Endothelial cell of umbilical vein (primary cell): ENCODE data around the gene HDHD3. TPM values are rescaled to one million over a fixed set of nuclear protein-coding genes. Genes with fewer than 3 reads are reported as not detected.

Experiments used
- BruUV-seq: library from RNA; stranded (reverse); fragments of 400-500 nt; replicated peaks from 2 replicates; lab custom pipeline; 2021; lab: Mats Ljungman, UMichigan
- CTCF ChIA-PET: fragments of 300-600, 350-600 bp; sonication (Branson Sonifier 250); formaldehyde crosslinking; loops from one replicate; lab custom pipeline; 2021; ENCODE audit warnings: antibody characterized with exemption, inconsistent platforms; lab: Charles Lee
- POLR2A ChIA-PET: fragments of 300-600, 350-600 bp; sonication (Branson Sonifier 250); formaldehyde crosslinking; loops from one replicate; lab custom pipeline; 2021; ENCODE audit warnings: antibody characterized with exemption, inconsistent platforms; lab: Charles Lee
- DNase-seq: peaks from one replicate; pipeline ENCODE4 v3.0.0-alpha.2; 2011; ENCODE audit warnings: low read depth, low spot score
- FAIRE-seq: peaks from 2 replicates; lab custom pipeline; 2011; peaks lifted over from hg19 to GRCh38; lab: Jason Lieb, UNC
- H2AFZ ChIP-seq: 2 replicates; pipeline ENCODE4 v1.6.0; 2012; ENCODE audit warnings: low read depth, low read length, control low read depth, inconsistent platforms
- H3K27ac ChIP-seq: 2 replicates; pipeline ENCODE4 v1.5.1; 2011; ENCODE audit warnings: low read depth, mild to moderate bottlenecking, control low read depth, low read length, moderate library complexity; ENCODE audit not compliant: insufficient read depth
- H3K27me3 ChIP-seq, 2 experiments: 2 replicates each; pipeline versions ENCODE4 v1.6.0 to v1.6.1; 2011; ENCODE audit warnings: low read length in 2 of 2, mixed read lengths in 1 of 2; ENCODE audit not compliant: control insufficient read depth in 2 of 2, insufficient read depth in 2 of 2
- H3K36me3 ChIP-seq, 2 experiments: 2 replicates in 1 of 2; 3 replicates in 1 of 2; pipeline ENCODE4 v1.5.1; 2011; ENCODE audit warnings: low read length in 2 of 2, mild to moderate bottlenecking in 1 of 2, moderate library complexity in 1 of 2; ENCODE audit not compliant: control insufficient read depth in 2 of 2, insufficient read depth in 2 of 2; ENCODE audit errors: extremely low read depth in 1 of 2
- H3K4me1 ChIP-seq: 3 replicates; pipeline ENCODE4 v1.5.1; 2011; ENCODE audit warnings: mild to moderate bottlenecking, low read length; ENCODE audit not compliant: control insufficient read depth, insufficient read depth; ENCODE audit errors: extremely low read depth
- H3K4me2 ChIP-seq: 2 replicates; pipeline ENCODE4 v1.6.1; 2011; ENCODE audit warnings: low read length, control low read depth, mixed read lengths; ENCODE audit not compliant: insufficient read depth
- H3K4me3 ChIP-seq, 3 experiments: fragments of 200-600 bp in 1 of 3; sonication (generic), shearing (Covaris generic) in 1 of 3; replicated peaks in 1 of 3; 2 replicates each; pipeline ENCODE4 v1.5.1; 2011 to 2016; ENCODE audit warnings: control low read depth in 3 of 3, low read length in 3 of 3, mild to moderate bottlenecking in 2 of 3, inconsistent platforms in 1 of 3, low read depth in 1 of 3, moderate library complexity in 1 of 3; ENCODE audit not compliant: insufficient read depth in 1 of 3
- H3K79me2 ChIP-seq: 2 replicates; pipeline ENCODE4 v1.6.0; 2012; ENCODE audit warnings: low read length, inconsistent platforms; ENCODE audit not compliant: control insufficient read depth, insufficient read depth
- H3K9ac ChIP-seq: replicated peaks from 2 replicates; pipeline ENCODE3; 2011; ENCODE audit warnings: low read length, control low read depth; ENCODE audit not compliant: insufficient read depth; ENCODE audit errors: extremely low read depth
- H3K9me1 ChIP-seq: replicated peaks from 3 replicates; pipeline ENCODE4 v1.6.0; 2011; ENCODE audit warnings: mild to moderate bottlenecking, low read length; ENCODE audit not compliant: control insufficient read depth, insufficient read depth; ENCODE audit errors: extremely low read depth
- H3K9me3 ChIP-seq: replicated peaks from 2 replicates; pipeline ENCODE4 v1.5.1; 2012; ENCODE audit warnings: low read length, inconsistent platforms; ENCODE audit not compliant: control insufficient read depth, insufficient read depth
- H4K20me1 ChIP-seq: replicated peaks from 2 replicates; pipeline ENCODE3; 2011; ENCODE audit warnings: mild to moderate bottlenecking, low read length; ENCODE audit not compliant: control insufficient read depth, insufficient read depth; ENCODE audit errors: extremely low read depth
- EZH2 ChIP-seq: IDR thresholded peaks from 2 replicates; pipeline ENCODE4 v1.6.1; 2012; ENCODE audit warnings: borderline replicate concordance, low read depth, mild to moderate bottlenecking, moderate library complexity, low read length, inconsistent platforms; ENCODE audit not compliant: severe bottlenecking
- FOS ChIP-seq: IDR thresholded peaks from 2 replicates; pipeline ENCODE4 v1.6.1; 2011; ENCODE audit warnings: mild to moderate bottlenecking, low read length, moderate library complexity, borderline replicate concordance; ENCODE audit not compliant: insufficient read depth
- GATA2 ChIP-seq: IDR thresholded peaks from 2 replicates; pipeline ENCODE4 v1.7.0; 2011; ENCODE audit warnings: low read depth, mild to moderate bottlenecking, moderate library complexity, mixed read lengths, low read length; ENCODE audit not compliant: insufficient read length, insufficient read depth
- JUN ChIP-seq: IDR thresholded peaks from 2 replicates; pipeline ENCODE4 v1.6.1; 2011; ENCODE audit warnings: borderline replicate concordance, low read depth; ENCODE audit not compliant: insufficient read length, insufficient read depth
- MYC ChIP-seq: IDR thresholded peaks from one replicate; pipeline ENCODE4 v1.6.1; 2011; ENCODE audit warnings: mild to moderate bottlenecking, low read depth, low read length
- POLR2A ChIP-seq: IDR thresholded peaks from 2 replicates; pipeline ENCODE4 v1.6.1; 2012; ENCODE audit warnings: low read depth, mild to moderate bottlenecking, control low read depth, low read length
- POLR2AphosphoS5 ChIP-seq: IDR thresholded peaks from 2 replicates; pipeline ENCODE4 v1.6.1; 2012; ENCODE audit warnings: low read depth, mild to moderate bottlenecking, control low read depth, low read length, moderate library complexity; ENCODE audit not compliant: insufficient read depth
- dilution Hi-C: fragments of 300-500 bp; cut with MboI; formaldehyde crosslinking; loops from one replicate; pipeline ENCODE4 v1.15.0; 2019; ENCODE audit warnings: low sequenced_read_pairs; ENCODE audit not compliant: extremely low pct_ligation_motif_present
- intact Hi-C: fragments of 100-400 bp; cut with micrococcal nuclease; formaldehyde crosslinking; loops from one replicate; pipeline ENCODE4 v1.10.0; 2022
- polyA plus RNA-seq, 4 experiments: library from polyadenylated mRNA; depleted of rRNA in 3 of 4; stranded (reverse) in 3 of 4; unstranded in 1 of 4; fragments of >200 nt; gene quantifications; 2 replicates each; pipeline versions ENCODE4 v1.2.1 to v1.2.3, GENCODE V29; 2011 to 2012; ENCODE audit warnings: missing spikeins in 1 of 4
- total RNA-seq: library from RNA; stranded (reverse); gene quantifications from 2 replicates; pipeline ENCODE4 v1.2.3, GENCODE V29; 2021
- TF ChIP-seq, protein P1 (sequence below): IDR thresholded peaks from 2 replicates; pipeline ENCODE4 v1.6.1; 2011; ENCODE audit not compliant: insufficient read depth, insufficient read length
- TF ChIP-seq, protein P2 (sequence below), 2 donors: IDR thresholded peaks; 1 replicate in 1 of 2; 2 replicates in 1 of 2; pipeline ENCODE4 v1.5.1; 2011; ENCODE audit warnings: low read length in 2 of 2, mild to moderate bottlenecking in 2 of 2, moderate library complexity in 2 of 2, control low read depth in 1 of 2, inconsistent platforms in 1 of 2, low read depth in 1 of 2; ENCODE audit not compliant: insufficient read depth in 1 of 2; ENCODE audit errors: extremely low read depth in 1 of 2

HDHD3 gene
- total and polyA plus RNA-seq, 2 donors (not counting 3 experiments of a cell fraction or from before 2014, with no cell fraction given): 7.6 to 14.1 TPM

DNA sequence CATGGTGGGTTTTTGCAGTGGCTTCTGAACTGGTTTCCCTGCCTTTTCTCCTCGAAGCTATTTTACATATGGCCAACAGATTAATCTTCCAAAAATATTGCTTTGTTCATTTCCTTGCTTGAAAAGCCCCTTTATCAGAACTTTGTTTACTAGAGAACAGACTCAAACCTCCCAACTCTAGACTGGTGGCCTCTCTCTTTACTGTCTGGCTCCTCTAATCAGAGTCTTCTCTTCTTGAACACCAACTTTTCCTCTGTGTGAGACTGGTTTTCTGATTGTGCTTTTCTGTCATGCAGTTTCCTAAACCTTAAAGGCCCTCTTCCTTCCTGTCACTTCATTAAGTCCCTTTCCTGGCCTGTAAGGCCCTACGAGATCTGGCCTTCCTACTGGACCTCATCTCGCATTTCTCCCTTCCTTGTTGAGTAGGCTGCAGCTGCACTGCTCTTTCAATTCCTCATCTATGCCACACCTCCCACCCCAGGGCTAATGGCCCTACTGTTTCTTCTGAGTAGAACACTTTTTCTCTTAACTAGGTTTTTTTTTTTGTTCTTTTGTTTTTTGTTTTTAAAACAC, 39.4 kb upstream of the HDHD3 start:
- DNase-seq (no peak), FAIRE-seq (no peak)
- no TSS peak for BruUV-seq
- Histone ChIP-seq H3K9me1 (no peaks in the 10 kb centered on the region), H4K20me1 (no peaks in the 10 kb centered on the region), H3K27ac (no peak overlapping the region), H3K9me3 (no peaks in the 10 kb centered on the region), H3K36me3 (no peaks in the 10 kb centered on the region), H3K79me2 (no peaks in the 10 kb centered on the region), H3K4me1 (no peaks in the 10 kb centered on the region), H2AFZ (peak overlapping the region; percentile 21), H3K27me3 (no peaks in the 10 kb centered on the region), H3K4me3 (no peak overlapping the region), H3K4me2 (no peak overlapping the region), H3K9ac (no peak overlapping the region)
- ChIA-PET CTCF (interaction anchor here (0.6 to 1.0 kb wide), 2 partner anchors 54 to 68 kb away, joined by 3 read pairs; no protein-coding TSS in a partner anchor), POLR2A (no interaction called here)
- intact Hi-C loops: no loop called here
- dilution Hi-C loops: no loop called here
- no peak for TF ChIP-seq FOS
- TF ChIP-seq JUN: no peak
- no peak for TF ChIP-seq POLR2A
- no peak for TF ChIP-seq GATA2
- TF ChIP-seq, protein P1, sequence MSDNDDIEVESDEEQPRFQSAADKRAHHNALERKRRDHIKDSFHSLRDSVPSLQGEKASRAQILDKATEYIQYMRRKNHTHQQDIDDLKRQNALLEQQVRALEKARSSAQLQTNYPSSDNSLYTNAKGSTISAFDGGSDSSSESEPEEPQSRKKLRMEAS: no peak
- TF ChIP-seq MYC: no peak
- no peak for TF ChIP-seq POLR2AphosphoS5
- TF ChIP-seq, protein P2, sequence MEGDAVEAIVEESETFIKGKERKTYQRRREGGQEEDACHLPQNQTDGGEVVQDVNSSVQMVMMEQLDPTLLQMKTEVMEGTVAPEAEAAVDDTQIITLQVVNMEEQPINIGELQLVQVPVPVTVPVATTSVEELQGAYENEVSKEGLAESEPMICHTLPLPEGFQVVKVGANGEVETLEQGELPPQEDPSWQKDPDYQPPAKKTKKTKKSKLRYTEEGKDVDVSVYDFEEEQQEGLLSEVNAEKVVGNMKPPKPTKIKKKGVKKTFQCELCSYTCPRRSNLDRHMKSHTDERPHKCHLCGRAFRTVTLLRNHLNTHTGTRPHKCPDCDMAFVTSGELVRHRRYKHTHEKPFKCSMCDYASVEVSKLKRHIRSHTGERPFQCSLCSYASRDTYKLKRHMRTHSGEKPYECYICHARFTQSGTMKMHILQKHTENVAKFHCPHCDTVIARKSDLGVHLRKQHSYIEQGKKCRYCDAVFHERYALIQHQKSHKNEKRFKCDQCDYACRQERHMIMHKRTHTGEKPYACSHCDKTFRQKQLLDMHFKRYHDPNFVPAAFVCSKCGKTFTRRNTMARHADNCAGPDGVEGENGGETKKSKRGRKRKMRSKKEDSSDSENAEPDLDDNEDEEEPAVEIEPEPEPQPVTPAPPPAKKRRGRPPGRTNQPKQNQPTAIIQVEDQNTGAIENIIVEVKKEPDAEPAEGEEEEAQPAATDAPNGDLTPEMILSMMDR (IDR thresholded peaks at IDR 0.05; ENCODE audit: extremely low read depth in 1 of 2, insufficient read depth in 1 of 2, low read depth in 1 of 2, low read length in 2 of 2): no peak
- no peak for TF ChIP-seq EZH2
